GM19035 (cell line): ENCODE data around the gene ATP5F1E.
"Not testable (repeated sequence)": the region's sequence is repeated elsewhere in the genome, so short reads cannot be mapped to it uniquely, and the experiment has no call there.

Experiments used
- ATAC-seq: cut with Tn5 transposase; IDR thresholded peaks from one replicate; pipeline ENCODE4 v1.9.1; 2021; ENCODE audit not compliant: unreplicated experiment

ATP5F1E gene

DNA sequence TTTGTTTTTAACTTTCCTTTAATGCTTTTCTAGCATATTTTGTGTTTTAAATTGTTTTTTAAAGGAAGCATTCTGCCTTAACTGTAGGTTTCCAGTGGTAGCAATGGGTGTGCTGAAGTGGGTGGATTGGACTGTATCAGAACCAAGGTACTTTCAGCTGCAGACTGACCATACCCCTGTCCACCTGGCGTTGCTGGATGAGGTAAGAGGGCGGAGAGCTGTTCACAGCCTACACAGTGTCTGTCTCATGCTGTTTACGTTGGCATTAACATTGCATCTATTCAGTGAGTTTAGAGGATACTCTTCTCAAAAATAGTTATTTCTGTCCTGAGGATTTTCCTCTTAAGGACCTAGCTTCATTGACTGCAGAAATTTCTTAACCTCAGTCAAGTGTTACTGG lies 39.2 kb downstream of the ATP5F1E start:
- no peak for ATAC-seq

DNA sequence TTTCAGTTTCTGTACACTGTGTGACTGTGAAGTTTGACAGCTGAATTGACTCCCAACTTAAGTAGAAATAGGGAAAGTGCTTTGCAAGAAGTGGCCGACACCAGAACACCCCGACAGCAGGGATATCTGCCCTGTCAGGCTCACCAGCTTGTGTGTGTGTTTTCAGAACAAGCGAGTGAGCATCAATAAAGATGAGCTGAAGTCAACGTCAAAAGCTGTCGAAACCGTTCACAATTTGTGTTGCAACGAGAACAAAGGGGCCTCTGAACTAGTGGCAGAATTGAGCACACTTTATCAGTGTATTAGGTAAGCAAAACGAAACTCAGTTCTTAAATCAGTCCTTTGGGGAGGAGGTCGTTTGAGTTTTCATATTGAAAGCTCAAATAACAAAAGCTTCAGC lies 40.4 kb downstream of the ATP5F1E start:
- ATAC-seq, result no peak

DNA sequence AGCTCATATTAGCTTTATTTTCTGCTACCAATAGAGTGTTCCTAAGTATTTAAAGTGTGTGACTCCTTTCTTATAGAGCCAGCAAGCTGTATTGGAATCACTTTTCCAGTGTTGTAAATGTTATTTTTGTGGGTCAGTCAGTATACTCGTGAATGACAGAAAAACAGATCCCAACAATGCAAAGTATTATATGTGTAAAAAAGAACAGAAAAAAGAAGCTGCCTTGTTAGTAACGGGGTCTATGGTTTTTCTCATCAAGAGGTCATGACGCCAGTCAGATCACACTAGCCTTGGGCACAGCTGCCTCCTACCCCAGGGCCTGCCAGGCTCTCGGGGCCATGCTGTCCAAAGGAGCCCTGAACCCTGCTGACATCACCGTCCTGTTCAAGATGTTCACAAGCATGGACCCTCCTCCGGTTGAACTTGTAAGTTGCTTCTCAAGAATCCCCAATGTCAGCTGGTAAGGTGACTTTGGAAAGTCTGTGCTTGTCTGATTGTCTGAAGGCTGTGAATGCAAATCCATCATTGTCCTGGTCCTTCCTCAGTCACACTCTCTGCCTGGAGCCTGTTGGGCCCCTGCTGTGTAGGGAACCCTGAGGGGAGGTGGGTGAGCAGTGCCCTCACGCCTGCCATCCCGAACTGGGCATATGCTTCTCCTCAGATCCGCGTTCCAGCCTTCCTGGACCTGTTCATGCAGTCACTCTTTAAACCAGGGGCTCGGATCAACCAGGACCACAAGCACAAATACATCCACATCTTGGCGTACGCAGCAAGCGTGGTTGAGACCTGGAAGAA lies 41.3 kb downstream of the ATP5F1E start:
- no peak for ATAC-seq

DNA sequence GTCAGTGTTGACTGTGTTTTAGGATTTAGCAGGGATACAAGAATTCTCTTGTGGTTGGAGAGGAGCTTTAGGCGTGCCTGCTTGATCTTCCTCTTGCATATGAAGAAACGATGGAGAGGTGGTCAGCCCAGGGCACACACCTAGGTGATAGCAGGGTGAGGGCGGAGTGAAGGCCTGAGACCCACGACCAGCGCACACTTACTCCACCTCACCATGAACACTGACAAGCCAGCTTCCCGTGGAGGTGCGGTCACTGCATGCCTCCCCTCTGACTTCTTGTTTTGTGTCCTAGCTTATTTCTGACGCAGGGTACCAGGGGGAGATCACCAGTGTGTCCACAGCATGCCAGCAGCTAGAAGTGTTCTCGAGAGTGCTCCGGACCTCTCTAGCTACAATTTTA lies 42.9 kb downstream of the ATP5F1E start:
- no peak for ATAC-seq

DNA sequence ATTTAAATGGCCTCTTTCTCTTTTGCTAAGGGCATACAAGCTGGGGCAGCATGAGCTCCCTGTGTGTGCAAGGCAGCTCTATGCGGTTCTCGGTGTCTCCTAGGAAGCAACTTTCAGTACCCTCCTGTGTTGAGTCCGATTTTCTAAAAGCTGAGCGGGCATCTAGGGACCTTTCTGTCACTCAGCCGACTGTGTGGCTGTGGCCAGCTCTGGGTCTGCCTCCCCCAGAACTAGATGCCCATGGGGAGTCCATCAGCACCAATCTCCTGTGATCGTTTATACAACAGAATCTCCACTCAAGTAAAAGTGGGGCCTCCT lies 43.6 kb downstream of the ATP5F1E start:
- ATAC-seq, result no peak

DNA sequence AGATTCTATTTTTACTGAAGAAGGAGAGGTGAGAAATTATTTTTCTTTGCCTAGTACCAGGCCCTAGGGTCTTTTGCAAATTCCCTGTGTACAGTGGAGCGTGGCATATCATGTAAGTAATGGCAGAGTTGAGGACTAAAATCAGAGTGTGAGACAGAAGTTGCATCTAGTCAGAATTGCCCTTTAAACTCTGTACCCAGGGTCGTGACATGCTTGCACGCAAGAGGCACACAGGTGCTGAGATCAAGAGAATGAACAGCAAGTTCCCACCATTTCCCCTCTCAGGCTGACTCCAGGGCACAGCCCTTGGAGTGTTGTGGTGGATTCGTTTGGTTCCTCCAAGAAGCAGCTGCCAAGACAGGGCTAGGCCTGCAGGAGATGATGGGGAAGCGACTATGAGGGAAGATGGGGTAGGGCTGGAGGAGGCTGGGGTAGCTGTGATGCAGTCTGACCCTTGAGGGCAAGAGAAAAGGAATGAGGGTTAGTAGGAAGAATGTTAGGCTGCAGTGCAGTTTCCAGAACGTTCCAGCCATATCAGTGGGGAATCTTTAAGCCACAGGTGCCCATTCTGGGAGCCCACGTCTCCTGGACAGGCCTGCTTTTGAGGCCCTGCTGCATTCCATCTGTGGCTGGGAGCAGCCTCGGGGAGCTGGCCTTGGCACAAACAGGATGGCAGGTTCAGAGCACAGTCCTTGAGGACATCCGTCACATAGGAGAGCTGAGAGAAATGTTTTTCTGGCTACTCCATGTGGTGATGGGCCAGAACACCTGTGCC lies 44.2 kb downstream of the ATP5F1E start:
- ATAC-seq, result no peak

DNA sequence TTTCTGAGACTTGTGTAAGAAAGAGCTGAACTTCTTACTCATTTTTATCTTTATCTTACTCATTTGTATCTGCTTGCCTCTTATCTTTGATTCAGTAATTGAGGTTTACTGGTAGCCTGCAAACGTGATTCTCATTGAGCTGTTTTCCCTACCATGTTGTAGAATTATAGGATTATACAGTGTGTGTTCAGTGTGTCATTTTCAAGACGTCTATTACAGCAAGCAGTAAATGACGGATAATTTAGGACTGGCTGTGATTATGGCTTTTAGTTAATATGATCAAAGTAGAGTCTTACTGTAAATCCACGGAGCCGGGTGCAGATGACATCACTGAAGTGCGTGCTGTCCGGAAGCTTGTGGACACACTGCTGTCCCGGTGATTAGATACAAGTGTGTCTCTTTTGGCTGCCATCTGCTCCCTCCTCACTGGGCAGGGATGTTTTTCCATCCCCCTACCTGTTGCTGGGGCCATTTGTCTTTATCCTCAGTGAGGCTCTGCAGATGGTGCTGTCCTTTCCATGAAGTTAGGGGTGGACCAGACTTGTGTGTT lies 45.1 kb downstream of the ATP5F1E start:
- no peak for ATAC-seq

DNA sequence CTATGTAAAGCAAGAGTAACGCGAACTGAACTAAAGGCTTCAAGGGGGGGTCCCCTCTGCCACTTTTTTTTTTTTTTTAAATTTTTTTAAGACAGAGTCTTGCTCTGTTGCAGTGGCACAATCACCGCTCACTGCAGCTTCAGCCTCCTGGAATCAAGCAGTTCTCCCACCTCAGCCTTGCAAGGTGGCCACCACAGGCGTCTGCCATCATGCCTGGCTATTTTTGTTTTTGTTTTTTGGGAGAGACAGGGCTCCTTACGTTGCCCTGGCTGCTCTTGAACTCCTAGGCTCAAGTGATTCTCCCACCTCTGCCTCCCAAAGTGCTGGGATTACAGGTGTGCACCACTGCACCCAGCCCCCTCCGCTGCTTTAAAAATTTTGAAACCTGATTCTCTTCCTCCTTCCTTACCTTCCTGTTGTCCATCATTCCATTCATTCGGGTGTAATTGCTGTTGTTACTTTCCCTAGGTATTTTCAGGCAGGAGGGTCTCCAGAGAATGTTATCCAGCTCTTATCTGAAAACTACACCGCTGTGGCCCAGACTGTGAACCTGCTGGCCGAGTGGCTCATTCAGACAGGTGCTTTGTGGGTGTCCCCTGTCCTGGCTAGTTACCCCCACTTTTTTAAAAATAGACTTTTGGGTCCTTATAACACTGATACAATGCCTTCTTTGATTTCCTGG lies 45.7 kb downstream of the ATP5F1E start:
- no peak for ATAC-seq

DNA sequence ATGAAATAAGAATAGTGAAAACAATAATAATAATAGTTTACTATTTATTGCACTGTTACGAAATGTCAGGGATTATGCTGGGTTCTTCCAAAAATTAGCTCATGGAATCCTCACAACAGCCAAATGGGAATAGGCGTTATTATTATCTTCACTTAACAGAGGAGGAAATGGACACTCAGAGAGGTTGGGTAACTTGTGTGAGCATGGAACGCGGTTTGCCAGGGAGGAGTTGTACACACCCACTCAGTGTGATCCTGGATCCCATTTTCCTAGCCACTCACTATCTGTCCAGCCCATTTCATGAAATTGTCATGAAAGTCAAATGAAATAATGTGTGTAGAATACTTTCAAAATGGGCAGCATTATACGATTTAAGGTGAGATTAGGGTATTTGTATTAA lies 46.5 kb downstream of the ATP5F1E start:
- ATAC-seq, result no peak

DNA sequence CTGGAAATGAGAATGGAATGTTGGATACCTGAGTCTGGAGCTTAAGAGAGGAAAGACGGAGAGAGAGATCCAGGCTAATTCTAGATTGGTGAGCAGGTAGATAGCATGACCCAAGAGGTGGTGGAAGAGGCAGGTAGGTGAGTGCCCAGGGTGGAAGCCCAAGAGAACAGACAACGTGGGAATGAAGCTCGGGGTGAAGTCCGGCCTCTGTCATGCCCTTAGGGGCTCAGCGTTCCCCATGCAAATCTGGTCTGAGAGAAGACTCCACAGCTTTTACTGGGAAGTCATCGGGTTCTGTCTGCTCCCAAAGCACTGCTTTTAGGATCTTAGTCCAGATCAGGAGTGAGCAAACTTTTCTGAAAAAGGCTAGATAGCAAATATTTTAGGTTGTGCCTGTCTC lies 47.4 kb downstream of the ATP5F1E start:
- ATAC-seq, result no peak

DNA sequence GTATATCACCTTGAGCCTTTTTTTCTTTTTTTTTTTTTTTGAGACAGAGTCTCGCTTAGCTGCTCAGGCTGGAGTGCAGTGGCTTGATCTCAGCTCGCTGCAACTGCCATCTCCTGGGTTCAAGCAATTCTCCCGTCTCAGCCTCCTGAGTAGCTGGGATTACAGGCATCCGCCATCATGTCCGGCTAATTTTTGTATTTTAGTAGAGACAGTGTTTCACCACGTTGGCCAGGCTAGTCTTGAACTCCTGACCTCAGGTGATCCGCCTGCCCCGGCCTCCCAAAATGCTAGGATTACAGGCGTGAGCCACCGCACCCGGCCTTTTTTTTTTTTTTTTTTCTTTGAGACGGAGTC lies 49.0 kb downstream of the ATP5F1E start:
- ATAC-seq, result not testable (repeated sequence)

DNA sequence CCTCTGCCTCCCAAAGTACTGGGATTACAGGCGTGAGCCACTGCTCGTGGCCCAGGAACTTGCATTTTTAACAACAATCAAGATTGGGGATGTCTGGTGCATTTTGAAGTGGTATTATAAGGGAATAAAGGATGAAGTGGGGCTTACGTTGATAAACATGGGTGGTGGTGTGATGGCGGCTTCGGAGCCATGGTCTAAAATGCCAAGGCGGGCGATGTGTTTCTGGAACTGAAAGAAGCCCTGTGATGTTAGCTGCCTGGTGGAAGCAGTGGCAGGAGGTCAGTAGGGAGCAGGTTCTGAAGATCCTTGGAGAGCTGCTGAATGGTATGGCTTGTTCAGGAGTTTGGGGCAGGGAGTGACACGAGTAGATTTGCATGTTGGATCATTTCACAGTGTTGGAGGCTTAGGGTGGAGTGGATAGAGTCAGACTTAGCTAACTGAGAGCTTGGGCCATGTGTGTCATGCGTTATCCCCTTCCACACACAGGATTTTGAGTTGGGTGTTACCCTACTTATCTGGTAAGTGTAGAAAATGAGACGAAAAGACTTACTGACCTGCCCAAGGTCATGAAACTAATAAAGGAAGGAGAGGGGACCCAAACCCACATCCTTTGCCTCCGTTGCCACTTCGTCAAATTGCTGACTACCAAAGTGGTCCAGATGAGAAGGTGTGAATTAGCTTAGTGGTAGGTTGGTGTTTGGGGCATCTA lies 49.6 kb downstream of the ATP5F1E start:
- ATAC-seq, result no peak

DNA sequence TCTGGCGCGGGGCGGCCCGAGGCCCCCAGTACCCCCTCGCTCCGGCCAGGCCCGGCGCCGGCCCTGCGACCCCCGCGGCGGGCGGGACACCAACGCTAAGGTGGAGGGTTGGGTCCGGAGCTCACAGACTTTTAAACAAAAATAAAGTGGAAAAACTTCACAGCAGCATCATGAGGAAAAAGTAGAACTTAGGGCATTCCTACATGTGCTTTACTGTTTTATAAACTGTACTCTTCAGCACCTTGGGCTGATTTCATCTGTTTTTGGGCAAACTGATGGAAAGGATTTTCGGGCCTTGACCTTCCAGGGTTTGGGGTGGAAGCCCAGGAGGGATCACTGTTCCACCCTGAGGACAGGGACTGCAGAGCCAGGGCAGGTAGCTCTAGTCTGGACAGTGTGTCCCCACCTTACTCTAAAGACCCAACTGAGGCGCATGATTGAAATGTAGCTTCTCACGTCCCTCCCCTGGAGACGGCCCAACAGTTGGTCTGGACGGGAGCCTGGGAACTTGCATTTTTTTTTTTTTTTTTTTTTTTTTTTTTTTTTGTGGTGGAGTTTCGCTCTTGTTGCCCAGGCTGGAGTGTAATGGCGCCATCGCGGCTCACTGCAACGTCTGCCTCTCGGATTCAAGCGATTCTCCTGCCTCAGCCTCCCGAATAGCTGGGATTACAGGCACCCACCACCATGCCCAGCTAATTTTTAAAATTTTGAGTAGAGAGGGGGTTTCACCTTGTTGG lies 50.3 kb downstream of the ATP5F1E start:
- peak; percentile 8 for ATAC-seq

DNA sequence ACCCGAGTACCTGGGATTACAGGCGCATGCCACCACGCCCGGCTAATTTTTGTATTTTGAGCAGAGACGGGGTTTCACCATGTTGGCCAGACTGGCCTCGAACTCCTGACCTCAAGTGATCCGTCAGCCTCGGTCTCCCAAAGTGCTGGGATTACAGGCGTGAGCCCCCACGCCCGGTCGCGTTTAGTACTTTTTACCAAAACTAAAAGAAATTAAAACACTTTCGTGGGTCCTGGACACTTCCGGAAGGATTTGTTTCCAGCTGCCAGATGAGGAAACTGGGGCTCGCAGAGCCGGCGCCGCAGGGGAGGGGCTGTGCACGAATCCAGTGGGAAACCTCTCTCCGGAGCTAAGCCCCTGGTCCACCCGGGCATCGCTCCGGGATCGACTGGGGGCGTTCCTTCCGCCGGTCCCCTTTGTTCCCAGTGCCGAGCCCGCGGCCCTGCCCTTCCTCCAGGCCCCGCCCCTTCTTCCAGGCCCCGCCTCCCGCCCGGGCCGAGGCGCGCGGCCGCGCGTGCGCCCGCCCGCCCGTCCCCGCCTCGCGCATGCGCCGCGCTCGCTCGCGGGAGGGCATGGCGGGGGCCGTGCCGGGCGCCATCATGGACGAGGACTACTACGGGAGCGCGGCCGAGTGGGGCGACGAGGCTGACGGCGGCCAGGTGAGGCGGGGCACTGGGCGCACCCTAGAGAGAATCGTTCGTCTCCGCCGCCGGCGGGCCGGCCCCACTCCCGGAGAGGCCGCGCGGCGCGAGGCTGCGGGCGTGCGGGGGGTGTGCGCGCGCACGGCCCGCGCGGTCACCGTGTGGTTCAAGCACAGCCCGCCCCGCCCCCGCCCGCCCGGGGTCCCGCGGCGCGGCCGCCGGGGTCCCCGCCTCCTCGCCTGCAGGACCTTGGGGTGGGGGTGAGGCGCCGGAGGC lies 51.2 kb downstream of the ATP5F1E start, which contains the start of gene NELFCD:
Gene NELFCD, plus strand, starts transcription at position 546 of the 917 bp plus-strand sequence. Its CDS starts 54 bp downstream, at position 600.
- peak; percentile 81 for ATAC-seq

DNA sequence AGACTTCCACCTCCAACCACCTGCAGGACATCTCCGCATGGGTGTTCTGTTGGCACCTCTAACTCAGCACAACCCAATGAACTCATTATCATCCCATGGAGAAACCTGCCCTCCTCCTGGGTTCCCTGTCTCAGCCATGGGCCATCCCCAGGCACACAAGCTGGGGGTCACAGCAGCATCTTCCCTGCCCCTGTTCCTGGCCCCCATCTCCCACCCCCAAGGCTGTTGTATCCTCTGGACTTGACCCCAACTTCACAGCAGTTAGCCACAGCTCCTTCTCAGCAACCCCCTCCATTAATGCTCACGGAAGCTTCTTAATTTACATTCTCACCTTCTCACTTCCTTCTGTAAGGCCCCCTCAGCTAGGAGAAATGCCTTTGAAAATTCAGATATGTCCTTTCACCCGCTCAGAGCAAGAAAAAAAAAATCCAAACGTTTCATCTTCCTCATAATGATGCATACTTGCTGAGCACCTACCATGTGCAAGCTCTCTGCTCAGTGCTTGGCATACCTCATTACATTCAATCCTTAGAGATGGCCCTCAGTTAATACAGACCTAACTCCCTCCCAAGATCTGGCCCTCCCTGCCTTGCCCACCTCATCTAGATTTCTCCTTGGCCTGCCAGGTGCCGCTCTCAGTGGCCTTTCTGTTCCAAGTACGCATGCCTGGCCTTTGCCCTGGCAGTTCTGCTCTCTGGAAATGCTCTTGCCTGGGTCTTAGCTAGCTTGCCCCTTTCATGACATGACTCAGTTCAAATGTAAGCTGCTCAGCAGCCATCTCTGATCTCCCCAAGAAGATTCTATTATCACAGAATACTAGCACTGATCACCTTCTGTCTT lies 53.6 kb downstream of the ATP5F1E start:
- ATAC-seq, result no peak

DNA sequence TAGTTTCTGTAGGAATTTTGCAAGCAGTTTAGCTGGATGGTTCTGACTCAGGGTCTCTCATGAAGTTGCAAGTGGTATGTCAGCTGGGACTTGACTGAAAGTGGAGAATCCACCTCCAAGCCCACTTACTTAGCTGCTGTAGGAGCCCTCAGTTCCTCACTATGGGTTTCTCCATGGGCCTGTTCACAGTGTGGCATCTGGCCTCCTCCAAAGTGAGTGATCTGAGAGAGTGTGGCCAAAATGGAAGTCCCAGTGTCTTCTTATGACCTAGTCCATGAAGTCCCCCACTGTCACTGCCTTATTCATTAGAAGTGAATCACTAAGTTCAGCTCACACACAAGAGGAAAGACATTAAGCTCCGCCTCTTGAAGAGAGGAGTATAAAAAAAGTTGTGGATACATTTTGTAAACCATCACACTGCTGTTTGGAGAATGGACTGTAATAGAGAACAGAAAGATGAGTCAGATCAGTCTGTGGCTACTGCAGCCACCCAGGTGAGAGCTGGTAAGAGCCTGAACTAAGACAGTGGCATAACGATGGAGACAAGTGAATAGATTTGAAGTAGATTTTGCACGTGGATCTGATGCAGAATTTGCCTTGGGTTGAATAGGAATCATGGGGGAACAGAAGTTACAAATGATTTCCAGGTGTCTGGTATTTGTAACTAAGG lies 55.9 kb downstream of the ATP5F1E start:
- no peak for ATAC-seq
